ENCODE data around the gene HCFC1.

The HCFC1 gene

GRCh38 chrX:153971450-153972367 is at the start of gene HCFC1:
Gene HCFC1, minus strand, starts transcription at chrX:153971818. Its CDS starts 978 bp downstream, at chrX:153970840.
- no peak for DNase-seq (ENCODE audit: low read depth, low spot score)
- H3K27ac ChIP-seq, result peak within 1 kb of the TSS; percentile 96

GRCh38 chrX:154021131-154021611 is 49.6 kb upstream of the HCFC1 start:
- H3K27ac ChIP-seq, result peak overlapping the region; percentile 79
- no peak for DNase-seq (ENCODE audit: low read depth, low spot score)

GRCh38 chrX:154020536-154021115 is 49.0 kb upstream of the HCFC1 start:
- no peak for DNase-seq (ENCODE audit: low read depth, low spot score)
- peak overlapping the region; percentile 79 for H3K27ac ChIP-seq

- no peak for DNase-seq (ENCODE audit: low read depth, low spot score)
- peak within 1 kb of the TSS; percentile 79 for H3K27ac ChIP-seq
Observed at GRCh38 chrX:154019633-154020528, 48.3 kb upstream of the HCFC1 start, which contains the start of gene IRAK1. Gene IRAK1, minus strand, starts transcription at chrX:154019902. Its CDS starts 90 bp downstream, at chrX:154019812.

- no peak for DNase-seq (ENCODE audit: low read depth, low spot score)
- H3K27ac ChIP-seq, result peak overlapping the region; percentile 79
Observed at GRCh38 chrX:154019061-154019621, 47.5 kb upstream of the HCFC1 start.

- H3K27ac ChIP-seq, result peak overlapping the region; percentile 79
- DNase-seq (ENCODE audit: low read depth, low spot score), result no peak
Observed at GRCh38 chrX:154018518-154019060, 47.0 kb upstream of the HCFC1 start.

- no peak overlapping the region for H3K27ac ChIP-seq
- DNase-seq (ENCODE audit: low read depth, low spot score), result no peak
Observed at GRCh38 chrX:154017766-154018517, 46.3 kb upstream of the HCFC1 start.

- H3K27ac ChIP-seq, result no peak overlapping the region
- DNase-seq (ENCODE audit: low read depth, low spot score), result no peak
Observed at GRCh38 chrX:154016366-154017076, 44.9 kb upstream of the HCFC1 start.

- no peak for DNase-seq (ENCODE audit: low read depth, low spot score)
- H3K27ac ChIP-seq, result no peak overlapping the region
Observed at GRCh38 chrX:154015581-154016264, 44.1 kb upstream of the HCFC1 start.

GRCh38 chrX:154014429-154015380 is 43.1 kb upstream of the HCFC1 start:
- DNase-seq (ENCODE audit: low read depth, low spot score), result no peak
- no peak overlapping the region for H3K27ac ChIP-seq

GRCh38 chrX:154013614-154014360 is 42.2 kb upstream of the HCFC1 start:
- no peak for DNase-seq (ENCODE audit: low read depth, low spot score)
- H3K27ac ChIP-seq, result no peak overlapping the region

GRCh38 chrX:154013001-154013421 is 41.4 kb upstream of the HCFC1 start:
- no peak for DNase-seq (ENCODE audit: low read depth, low spot score)
- H3K27ac ChIP-seq, result no peak overlapping the region

GRCh38 chrX:154012336-154012991 is 40.8 kb upstream of the HCFC1 start:
- no peak for DNase-seq (ENCODE audit: low read depth, low spot score)
- H3K27ac ChIP-seq, result no peak overlapping the region

GRCh38 chrX:154011376-154012335 is 40.0 kb upstream of the HCFC1 start:
- no peak overlapping the region for H3K27ac ChIP-seq
- no peak for DNase-seq (ENCODE audit: low read depth, low spot score)
